ENCODE data around the gene DNAJB1. TPM values are rescaled to one million over a fixed set of nuclear protein-coding genes. Genes with fewer than 3 reads are reported as not detected.
"Not testable (repeated sequence)": the region's sequence is repeated elsewhere in the genome, so short reads cannot be mapped to it uniquely, and the experiment has no call there.

The DNAJB1 gene
- polyA plus RNA-seq, 4 donors = 91.5 to 104 (median 101) TPM

DNA sequence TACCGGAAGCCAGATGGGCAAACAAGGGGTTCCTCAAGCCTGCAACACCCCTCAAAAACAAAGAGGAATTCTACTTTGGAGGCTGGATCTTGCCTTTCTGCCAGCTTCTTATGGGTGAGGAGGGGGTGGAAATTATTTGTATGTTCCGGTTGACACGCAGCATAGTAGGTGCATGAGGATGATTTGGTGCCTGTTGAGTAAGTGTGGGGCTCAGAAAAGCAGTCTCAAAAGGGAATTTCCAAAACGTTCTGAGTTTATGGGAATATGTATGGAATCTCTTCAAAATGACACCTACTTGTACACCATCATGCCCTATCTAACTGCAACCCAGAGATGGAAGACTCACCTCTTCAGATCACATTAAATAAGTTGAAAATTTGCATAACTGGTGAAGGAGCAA, 8.2 kb upstream of the DNAJB1 start:
- DNase-seq (ENCODE audit: low read depth in 4 of 4, low spot score in 2 of 4) = no peak

DNA sequence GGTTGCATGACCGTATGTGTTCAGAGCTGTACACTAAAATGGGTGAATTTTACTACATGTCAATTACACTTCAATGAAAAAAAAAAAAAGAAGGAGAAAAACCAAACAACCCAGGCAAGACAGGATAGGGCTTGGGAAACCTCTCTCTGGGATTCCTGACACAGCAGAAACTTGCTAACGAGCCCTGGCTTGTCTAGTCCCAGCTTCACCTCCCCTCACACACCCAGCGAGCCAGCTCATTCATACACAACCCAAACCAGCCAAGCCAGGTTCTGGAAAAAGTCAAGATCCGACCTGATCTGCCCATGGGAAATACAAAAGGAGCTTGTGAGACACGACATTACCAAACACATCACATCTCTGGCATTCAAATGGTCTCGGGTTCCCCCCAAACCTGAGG, 7.5 kb upstream of the DNAJB1 start:
- DNase-seq (ENCODE audit: low read depth in 4 of 4, low spot score in 2 of 4) = no peak

DNA sequence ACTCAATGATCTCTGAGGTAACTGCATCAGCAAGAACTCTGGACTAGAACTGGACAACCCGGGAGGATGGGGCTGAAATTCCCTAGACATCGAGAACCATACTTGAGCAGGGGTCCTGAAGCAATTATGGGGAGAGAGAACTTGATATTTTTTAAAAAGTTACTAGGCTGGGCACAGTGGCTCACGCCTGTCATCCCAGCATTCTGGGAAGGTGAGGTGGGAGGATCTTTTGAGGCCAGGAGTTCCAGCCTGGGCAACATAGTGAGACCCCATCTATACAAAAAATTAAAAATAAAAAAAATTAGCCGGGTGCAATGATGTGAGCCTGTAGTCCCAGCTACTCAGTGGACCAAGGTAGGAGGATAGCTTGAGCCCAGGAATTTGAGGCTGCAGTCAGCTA, 2.3 kb upstream of the DNAJB1 start:
- no peak for DNase-seq (ENCODE audit: low read depth in 4 of 4, low spot score in 2 of 4)

DNA sequence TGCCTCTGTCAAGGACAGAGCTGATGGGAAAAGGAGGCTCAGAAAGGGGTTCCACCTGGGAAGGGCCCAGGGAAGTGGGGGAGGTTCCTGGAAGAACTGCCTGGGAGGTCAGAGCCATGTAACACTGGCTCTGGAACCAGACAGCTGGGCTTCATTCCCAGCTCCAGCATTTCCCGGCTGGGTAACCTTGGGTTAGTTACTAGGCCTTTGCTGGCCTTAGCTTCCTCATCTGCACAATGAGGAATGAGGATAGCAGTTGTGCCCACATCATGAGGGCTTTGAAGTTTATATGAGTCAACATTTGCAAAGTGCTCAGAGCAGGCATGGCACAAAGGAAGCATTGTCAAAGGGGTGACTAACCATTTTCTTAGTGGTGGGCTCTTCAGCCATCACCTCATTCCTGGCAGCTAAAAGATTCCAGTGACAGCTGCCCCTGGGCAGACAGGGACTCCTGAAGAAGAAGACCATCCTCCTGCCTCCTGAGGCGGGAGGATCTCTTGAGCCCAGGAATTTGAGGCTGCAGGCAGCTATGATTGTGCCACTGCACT, 1.7 kb upstream of the DNAJB1 start:
- no peak for DNase-seq (ENCODE audit: low read depth in 4 of 4, low spot score in 2 of 4)

DNA sequence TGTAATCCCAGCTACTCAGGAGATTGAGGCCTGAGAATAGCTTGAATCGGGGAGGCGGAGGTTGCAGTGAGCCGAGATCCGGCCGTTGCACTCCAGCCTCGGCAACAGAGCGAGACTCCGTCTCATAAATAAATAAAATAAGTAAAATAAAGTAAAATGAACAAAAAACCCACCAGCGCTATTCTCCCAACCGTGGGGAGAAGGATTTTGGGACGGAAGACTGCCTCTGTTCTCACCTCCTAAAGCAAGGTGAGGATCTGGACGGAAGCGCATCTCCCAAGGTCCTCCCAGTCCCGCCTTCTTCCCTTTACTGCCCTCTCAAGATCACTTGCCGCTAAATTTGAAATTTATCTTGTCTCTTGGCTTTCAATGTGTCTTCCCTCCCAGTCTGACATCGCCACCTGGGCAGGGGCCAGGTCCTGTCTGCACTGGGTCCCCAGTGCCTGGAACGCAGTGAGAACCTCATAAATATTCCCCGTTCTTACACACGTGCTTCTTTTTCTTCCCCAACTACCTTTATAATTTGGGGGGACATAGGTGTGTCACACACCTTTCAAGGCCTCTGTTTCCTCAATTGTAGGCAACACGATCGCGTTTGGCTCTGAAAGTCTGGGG, 1.2 kb upstream of the DNAJB1 start:
- DNase-seq (ENCODE audit: low read depth in 4 of 4, low spot score in 2 of 4) = no peak

GRCh38 chr19:14517446-14517839, 754 bp downstream of the DNAJB1 start:
- no peak for DNase-seq (ENCODE audit: low read depth in 4 of 4, low spot score in 2 of 4)

- DNase-seq (ENCODE audit: low read depth in 4 of 4, low spot score in 2 of 4) = no peak
Observed at GRCh38 chr19:14516746-14517438, 1.3 kb downstream of the DNAJB1 start.

- no peak for DNase-seq (ENCODE audit: low read depth in 4 of 4, low spot score in 2 of 4)
Observed at GRCh38 chr19:14516048-14516534, 2.1 kb downstream of the DNAJB1 start.

DNA sequence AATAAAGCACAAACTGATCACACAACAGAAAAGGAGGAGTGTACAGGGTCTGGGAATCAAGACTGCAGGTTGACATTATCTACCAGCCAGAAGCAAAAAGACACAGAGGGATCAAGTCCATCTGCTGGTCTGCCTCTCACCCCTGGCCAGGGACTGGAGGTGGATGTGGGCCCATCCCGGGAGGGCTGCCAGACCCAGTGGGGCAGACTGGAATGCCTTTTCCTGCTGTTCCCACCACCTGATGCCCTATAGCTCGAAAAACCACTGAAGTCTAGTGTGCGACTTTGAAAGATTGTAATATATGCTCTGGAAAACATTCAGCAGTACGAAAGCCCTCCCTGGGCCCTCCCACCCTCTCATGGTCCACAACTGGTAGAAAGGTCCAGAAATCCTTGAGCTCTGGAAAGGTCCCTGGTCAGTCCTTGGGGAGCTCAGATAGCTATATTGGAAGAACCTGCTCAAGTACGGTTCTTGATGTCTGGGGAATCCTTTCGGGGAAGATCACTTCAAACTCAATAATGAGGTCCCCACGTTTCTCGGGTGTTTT, 2.6 kb downstream of the DNAJB1 start:
- DNase-seq (ENCODE audit: low read depth in 4 of 4, low spot score in 2 of 4) = no peak

DNA sequence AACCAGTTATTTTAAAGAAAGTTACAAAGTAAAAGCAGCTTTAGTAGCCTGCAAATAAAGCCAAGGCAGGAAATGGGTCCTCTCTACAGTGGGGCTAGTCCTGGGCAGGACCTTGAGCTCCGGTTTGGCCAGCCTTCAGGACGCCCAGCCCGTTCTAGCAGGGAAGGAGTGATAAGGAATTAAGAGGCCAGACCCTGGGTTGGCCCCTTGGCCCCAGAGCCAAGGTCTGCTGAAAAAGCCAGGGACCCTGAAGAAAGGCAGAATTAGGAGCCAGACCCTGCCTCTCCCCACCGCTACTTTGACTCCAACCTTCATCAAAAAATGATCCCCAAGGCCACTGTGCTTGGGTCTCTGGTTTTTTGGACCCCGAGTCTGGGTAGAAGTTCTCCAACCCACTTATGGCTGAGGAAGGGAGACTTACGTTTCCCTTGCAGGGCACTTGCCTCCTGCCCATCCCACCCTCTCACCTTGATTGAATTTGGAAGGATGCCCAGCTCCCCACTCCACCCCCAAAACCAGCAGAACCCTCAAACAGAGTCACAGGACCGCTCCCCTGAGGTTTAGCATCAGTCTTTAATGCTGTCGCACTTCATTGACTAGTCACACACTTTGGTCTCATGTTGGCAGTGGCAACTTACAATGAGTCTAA, 3.9 kb downstream of the DNAJB1 start:
- DNase-seq (ENCODE audit: low read depth in 4 of 4, low spot score in 2 of 4) = no peak

DNA sequence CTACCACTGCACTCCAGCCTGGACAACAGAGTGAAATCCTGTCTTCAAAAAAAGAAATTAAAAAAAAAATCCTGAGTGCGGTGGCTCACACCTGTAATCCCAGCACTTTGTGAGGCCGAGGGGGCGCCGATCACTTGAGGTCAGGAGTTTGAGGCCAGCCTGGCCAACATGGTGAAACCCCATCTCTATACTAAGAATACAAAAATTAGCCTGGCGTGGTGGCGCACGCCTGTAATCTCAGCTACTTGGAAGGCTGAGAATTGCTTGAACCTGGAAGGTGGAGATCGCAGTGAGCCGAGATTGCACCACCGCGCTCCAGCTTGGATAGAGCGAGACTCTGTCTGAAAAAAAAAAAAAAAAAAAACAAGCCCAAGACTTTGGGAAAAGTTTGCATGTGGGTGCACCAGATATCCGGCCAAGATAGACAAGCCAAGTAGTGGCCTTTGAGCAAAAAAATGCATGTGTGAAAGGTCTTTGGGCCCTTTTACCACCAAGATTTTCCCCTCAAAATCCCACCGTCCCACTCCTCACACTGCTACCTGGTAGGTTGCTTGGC, 5.7 kb downstream of the DNAJB1 start:
- DNase-seq (ENCODE audit: low read depth in 4 of 4, low spot score in 2 of 4) = no peak

DNA sequence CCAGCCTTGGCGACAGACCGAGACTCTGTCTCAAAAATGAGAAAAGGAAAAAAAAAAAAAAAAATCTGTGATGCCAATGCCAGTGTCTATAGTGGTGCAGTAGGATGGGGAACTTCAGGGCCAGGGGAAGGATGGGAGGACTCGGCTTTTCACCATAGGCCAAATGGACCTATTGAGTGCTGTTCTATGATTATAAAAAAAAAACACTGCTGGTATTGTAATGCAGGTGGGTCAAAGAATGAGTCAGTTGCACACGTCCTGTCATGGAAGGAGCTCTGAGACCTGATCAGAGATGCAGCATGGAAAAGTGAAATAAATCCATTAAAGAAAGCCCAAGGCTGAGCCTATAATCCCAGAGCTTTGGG, 7.0 kb downstream of the DNAJB1 start:
- no peak for DNase-seq (ENCODE audit: low read depth in 4 of 4, low spot score in 2 of 4)

DNA sequence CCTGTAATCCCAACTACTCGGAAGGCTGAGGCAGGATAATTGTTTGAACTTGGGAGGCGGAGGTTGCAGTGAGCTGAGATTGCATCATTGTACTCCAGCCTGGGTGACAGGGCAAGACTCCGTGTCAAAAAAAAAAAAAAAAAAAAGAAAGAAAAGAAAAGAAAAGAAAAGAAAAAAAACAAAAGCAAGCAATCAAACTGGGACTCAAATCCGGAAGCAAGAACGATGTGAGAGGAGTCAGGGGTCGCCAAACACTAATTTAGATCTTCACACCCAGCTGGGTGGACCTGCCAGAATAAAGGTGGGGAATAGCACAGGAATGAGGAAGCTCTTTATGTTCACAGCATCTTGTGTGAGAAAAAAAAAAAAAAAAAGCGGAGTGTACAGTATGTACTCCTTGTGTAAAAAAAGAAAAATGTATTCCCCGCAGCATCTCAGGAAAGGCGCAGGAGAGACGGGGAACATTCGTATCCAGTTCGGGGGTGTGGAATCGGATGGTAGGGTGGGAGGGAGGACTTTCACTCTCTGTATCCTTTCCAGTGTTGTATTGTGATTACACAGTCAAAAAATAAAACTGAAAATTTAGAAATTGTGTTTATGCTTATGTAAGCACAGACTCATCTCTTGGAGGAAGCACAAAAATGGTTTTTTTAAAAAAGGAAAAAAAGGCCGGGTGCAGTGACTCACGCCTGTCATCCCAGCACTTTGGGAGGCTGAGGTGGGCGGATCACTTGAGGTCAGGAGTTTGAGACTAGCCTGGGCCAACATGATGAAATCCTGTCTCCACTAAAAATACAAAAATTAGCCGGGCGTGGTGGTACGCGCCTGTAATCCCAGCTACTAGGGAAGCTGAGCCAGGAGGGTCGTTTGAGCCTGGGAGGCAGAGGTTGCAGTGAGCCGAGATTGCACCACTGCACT, 7.6 kb downstream of the DNAJB1 start:
- no peak for DNase-seq (ENCODE audit: low read depth in 4 of 4, low spot score in 2 of 4)

DNA sequence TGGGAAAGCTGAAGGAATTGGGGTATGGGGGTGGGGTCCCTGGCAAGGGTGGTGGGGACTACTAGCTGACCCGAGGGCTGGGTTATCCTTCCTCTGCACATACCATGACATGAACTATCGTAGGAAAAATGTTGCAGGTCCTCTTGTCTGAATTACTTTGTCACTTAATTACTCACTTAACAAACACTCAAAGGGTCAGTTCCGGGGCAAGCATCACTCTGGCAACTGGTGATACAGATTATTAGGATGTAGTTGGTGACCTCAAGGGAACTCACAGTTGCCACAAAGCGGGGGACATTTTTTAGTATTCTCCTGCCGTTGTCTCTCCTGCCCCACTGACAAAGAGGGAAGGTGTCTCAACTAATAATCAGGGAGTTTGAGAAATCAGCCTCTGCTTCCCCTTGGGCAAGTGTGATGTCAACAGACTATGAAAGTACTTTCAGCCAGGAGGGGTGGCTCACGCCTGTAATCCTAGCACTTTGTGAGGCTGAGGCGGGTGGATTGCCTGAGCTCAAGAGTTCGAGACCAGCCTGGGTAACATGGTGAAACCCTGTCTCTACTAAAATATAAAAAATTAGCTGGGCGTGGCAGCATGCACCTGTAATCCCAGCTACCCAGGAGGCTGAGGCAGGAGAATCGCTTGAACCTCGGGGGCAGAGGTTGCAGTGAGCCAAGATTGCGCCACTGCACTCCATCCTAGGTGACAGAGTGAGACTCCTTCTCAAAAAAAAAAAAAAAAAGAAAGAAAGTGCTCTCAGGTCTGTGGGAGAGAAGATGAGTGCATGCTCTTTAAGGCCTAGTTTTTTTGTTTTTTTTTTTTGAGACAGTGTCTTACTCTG, 10.3 kb downstream of the DNAJB1 start:
- no peak for DNase-seq (ENCODE audit: low read depth in 4 of 4, low spot score in 2 of 4)

DNA sequence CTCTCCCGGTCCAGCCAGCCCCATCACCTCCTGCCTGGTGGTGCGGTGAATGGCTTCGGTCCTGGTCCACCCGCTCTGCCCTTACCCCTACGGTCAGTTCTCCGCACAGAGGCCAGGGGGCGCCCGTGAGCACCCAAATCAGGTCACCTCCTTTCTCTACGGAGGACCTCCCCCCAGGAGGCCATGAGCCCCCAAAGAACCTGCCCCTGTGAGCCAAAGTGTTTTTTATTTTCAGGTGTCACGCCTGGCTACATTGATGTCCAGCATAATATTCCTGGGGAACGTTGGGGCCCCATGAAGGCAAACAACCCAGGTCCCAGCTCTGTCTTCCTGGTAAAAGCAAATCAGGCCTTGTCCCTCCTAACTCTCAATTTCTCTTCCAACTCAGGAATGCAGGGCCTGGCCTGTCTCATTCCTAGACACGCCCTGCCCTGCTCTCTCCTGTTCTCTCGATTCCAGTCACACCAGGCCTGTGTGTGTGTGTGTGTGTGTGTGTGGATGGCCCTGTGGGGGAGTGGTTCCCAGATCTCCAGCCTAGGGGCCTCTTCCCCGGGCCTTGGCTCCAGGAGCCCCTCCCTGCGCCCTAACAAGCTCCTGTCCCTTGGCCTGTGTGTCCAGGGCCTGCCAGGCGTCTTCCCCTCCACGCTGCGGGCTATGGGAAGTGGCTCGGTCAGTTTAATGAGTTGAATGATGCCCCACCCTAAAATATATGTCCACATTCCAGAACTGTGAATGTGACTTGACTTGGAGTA, 12.5 kb downstream of the DNAJB1 start:
- DNase-seq (ENCODE audit: low read depth in 4 of 4, low spot score in 2 of 4) = no peak

DNA sequence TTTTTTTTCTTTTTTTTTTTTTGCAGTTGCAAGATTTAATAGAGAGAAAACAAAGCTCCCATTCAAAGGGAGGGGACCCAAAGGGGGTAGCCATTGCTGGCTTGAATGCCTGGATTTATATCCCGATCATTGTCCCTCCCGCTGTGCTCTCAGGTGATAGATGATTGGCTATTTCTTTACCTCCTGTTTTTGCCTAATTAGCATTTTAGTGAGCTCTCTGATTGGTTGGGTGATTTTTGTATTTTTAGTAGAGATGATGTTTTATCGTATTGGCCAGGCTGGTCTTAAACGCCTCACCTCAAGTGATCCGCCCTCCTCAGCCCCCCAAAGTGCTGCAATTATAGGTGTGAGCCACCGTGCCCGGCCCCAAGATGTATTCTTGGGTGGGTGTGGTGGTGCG, 13.6 kb downstream of the DNAJB1 start:
- DNase-seq (ENCODE audit: low read depth in 4 of 4, low spot score in 2 of 4) = not testable (repeated sequence)

- DNase-seq (ENCODE audit: low read depth in 4 of 4, low spot score in 2 of 4) = no peak
Observed at GRCh38 chr19:14503285-14503684, 14.9 kb downstream of the DNAJB1 start.

DNA sequence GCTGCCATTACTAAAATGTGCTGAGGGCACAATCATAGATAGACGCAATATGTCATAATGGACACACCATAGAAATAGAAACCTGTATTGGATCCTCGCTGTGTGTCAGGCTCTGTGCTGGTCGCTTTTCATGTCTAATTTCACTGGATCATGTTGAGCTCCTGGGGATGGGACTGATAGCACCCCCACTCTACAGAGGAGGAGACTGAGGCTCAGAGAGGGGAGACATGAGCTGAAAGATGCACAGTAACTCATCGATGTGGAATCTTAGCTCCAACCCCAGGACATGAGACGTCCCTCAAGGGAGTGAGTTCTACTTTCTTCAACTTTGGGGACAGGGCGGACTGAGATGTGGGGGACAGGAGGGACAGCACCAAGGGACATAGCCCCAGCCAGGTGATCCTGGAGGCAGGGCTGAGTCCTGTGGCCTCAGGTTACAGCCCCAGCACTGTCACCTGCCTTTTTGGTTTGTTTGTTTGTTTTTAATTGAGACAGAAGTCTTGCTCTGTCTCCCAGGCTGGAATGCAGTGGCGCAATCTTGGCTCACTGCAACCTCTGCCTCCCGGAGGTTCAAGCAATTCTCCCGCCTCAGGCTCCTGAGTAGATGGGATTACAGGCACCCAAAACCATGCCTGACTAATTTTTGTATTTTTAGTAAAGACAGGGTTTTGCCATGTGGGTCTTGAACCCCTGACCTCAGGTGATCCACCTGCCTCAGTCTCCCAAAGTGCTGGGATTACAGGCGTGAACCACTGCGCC, 15.7 kb downstream of the DNAJB1 start:
- no peak for DNase-seq (ENCODE audit: low read depth in 4 of 4, low spot score in 2 of 4)

All from left renal cortex interstitium (tissue), 4 donors.